HepG2 (cell line): ENCODE results near the gene HABP4. TPM values are rescaled to one million over a fixed set of nuclear protein-coding genes. Genes with fewer than 3 reads are reported as not detected.

ENCODE experiments used
- ARID3A ChIP-seq: IDR thresholded peaks from 2 replicates; pipeline ENCODE4 v1.6.1; 2012; ENCODE audit warnings: low read depth, low read length, improper control_type of control experiment
- BRD4 ChIP-seq: sonication (generic); formaldehyde crosslinking; IDR thresholded peaks from 2 replicates; pipeline ENCODE4 v1.4.0; 2020; ENCODE audit warnings: missing genetic modification reagents
- CHD4 ChIP-seq: fragments of 200-600 bp; sonication (generic); IDR thresholded peaks from 2 replicates; pipeline ENCODE4 v1.7.0; 2017; ENCODE audit warnings: mild to moderate bottlenecking, low read length, borderline replicate concordance
- ELF3 ChIP-seq: IDR thresholded peaks from 2 replicates; pipeline ENCODE4 v1.6.1; 2016; ENCODE audit warnings: missing genetic modification reagents, missing compliant biosample characterization
- ESRRA ChIP-seq: sonication (generic); formaldehyde crosslinking; IDR thresholded peaks from 2 replicates; pipeline ENCODE4 v1.5.1; 2020; ENCODE audit warnings: mild to moderate bottlenecking, low read depth, missing genetic modification reagents
- HOXA5 ChIP-seq: sonication (generic); formaldehyde crosslinking; IDR thresholded peaks from 2 replicates; pipeline ENCODE4 v1.4.0; 2020; ENCODE audit warnings: missing genetic modification reagents
- KDM2A ChIP-seq: sonication (generic); formaldehyde crosslinking; IDR thresholded peaks from 2 replicates; pipeline ENCODE4 v1.4.0; 2020; ENCODE audit warnings: low read depth, missing genetic modification reagents, borderline replicate concordance
- NFE2L1 ChIP-seq: sonication (generic); formaldehyde crosslinking; IDR thresholded peaks from 2 replicates; pipeline ENCODE4 v1.4.0; 2020; ENCODE audit warnings: missing genetic modification reagents, mild to moderate bottlenecking, borderline replicate concordance
- TARDBP ChIP-seq: sonication (generic); formaldehyde crosslinking; IDR thresholded peaks from 2 replicates; pipeline ENCODE4 v1.8.0; 2022; ENCODE audit warnings: mild to moderate bottlenecking, missing genetic modification reagents
- TRIM24 ChIP-seq: sonication (generic); formaldehyde crosslinking; IDR thresholded peaks from 2 replicates; pipeline ENCODE4 v1.8.0; 2022; ENCODE audit warnings: mild to moderate bottlenecking, missing genetic modification reagents
- U2AF2 ChIP-seq: fragments of 200-400 bp; formaldehyde crosslinking; IDR thresholded peaks from 2 replicates; pipeline ENCODE4 v1.6.1; 2017; ENCODE audit warnings: low read depth, mild to moderate bottlenecking, low read length
- ZBED4 ChIP-seq: sonication (generic); formaldehyde crosslinking; IDR thresholded peaks from 2 replicates; pipeline ENCODE4 v1.4.0; 2020; ENCODE audit warnings: missing genetic modification reagents, borderline replicate concordance
- ZBTB26 ChIP-seq: IDR thresholded peaks from 2 replicates; pipeline ENCODE4 v1.6.1; 2016; ENCODE audit warnings: missing compliant biosample characterization, missing genetic modification reagents, borderline replicate concordance
- ZMYM4 ChIP-seq: sonication (generic); formaldehyde crosslinking; IDR thresholded peaks from 2 replicates; pipeline ENCODE4 v1.8.1; 2023; ENCODE audit warnings: mild to moderate bottlenecking, missing genetic modification reagents
- ZNF446 ChIP-seq: sonication (generic); formaldehyde crosslinking; IDR thresholded peaks from 2 replicates; pipeline ENCODE4 v1.5.0; 2020; ENCODE audit warnings: mild to moderate bottlenecking, missing genetic modification reagents
- ZNF451 ChIP-seq: sonication (generic); formaldehyde crosslinking; IDR thresholded peaks from 2 replicates; pipeline ENCODE4 v1.5.0; 2020; ENCODE audit warnings: mild to moderate bottlenecking, missing genetic modification reagents
- ZNF512B ChIP-seq: sonication (generic); formaldehyde crosslinking; IDR thresholded peaks from 2 replicates; pipeline ENCODE4 v1.5.1; 2020; ENCODE audit warnings: missing genetic modification reagents, mild to moderate bottlenecking, borderline replicate concordance
- ZNF605 ChIP-seq: sonication (generic); formaldehyde crosslinking; IDR thresholded peaks from 2 replicates; pipeline ENCODE4 v1.8.0; 2022; ENCODE audit warnings: mild to moderate bottlenecking, missing genetic modification reagents
- ZNF746 ChIP-seq: sonication (generic); formaldehyde crosslinking; IDR thresholded peaks from 2 replicates; pipeline ENCODE4 v1.8.0; 2022; ENCODE audit warnings: mild to moderate bottlenecking, missing genetic modification reagents
- ZNF790 ChIP-seq: sonication (generic); formaldehyde crosslinking; IDR thresholded peaks from 2 replicates; pipeline ENCODE4 v1.8.0; 2022; ENCODE audit warnings: missing genetic modification reagents, mild to moderate bottlenecking, borderline replicate concordance
- polyA plus RNA-seq, 8 experiments: library from polyadenylated mRNA; depleted of rRNA in 3 of 8; stranded (reverse) in 7 of 8; unstranded in 1 of 8; fragments of >200 nt; fragmentation: Illumina TruSeq in 4 of 8; extraction: Trizol in 4 of 8; gene quantifications; 2 replicates each; pipeline versions ENCODE4 v1.2.1 to v1.2.3, GENCODE V29; 2011 to 2016; ENCODE audit warnings: low read depth in 4 of 8, missing spikeins in 1 of 8, mixed read lengths in 1 of 8; ENCODE audit not compliant: insufficient read depth in 1 of 8
- total RNA-seq, 5 experiments: library from RNA; depleted of rRNA; stranded (reverse); fragments of >200 nt; fragmentation: Illumina TruSeq; extraction: Trizol; gene quantifications; 2 replicates each; pipeline ENCODE4 v1.2.3, GENCODE V29; 2016; ENCODE audit warnings: low read depth in 1 of 5

The HABP4 gene
- total and polyA plus RNA-seq, 2 of the 13 experiments (the other 11 are each of a cell fraction or from before 2014, with no cell fraction given): 14.3 to 26.6 TPM

- TF ChIP-seq ZMYM4 (peak; percentile 92), ARID3A (no peak), ZNF512B (CRISPR knock-in tag) (no peak), ZBTB26 (CRISPR knock-in tag) (peak; percentile 83), ZNF605 (CRISPR knock-in tag) (no peak), TRIM24 (CRISPR knock-in tag) (no peak), NFE2L1 (CRISPR knock-in tag) (peak; percentile 73; the same call in 1 of the 2 replicates), ZNF446 (CRISPR knock-in tag) (no peak), ELF3 (peak; percentile 79), ZNF790 (CRISPR knock-in tag) (no peak), ESRRA (peak; percentile 81), U2AF2 (no peak), TARDBP (CRISPR knock-in tag) (peak; percentile 89), ZBED4 (CRISPR knock-in tag) (peak; percentile 81), BRD4 (no peak; the same call in 1 of the 2 replicates), CHD4 (no peak), KDM2A (CRISPR knock-in tag) (peak; percentile 97), ZNF451 (CRISPR knock-in tag) (peak; percentile 62; the same call in 1 of the 2 replicates), HOXA5 (CRISPR knock-in tag) (peak; percentile 88), ZNF746 (CRISPR knock-in tag) (peak; percentile 71)
These were observed 32.9 kb upstream of the HABP4 start (continued) for GRCh38 chr9:96417051-96417586.
